Colonic mucosa (tissue), 4 donors: ENCODE data around the gene S1PR5. TPM values are rescaled to one million over a fixed set of nuclear protein-coding genes. Genes with fewer than 3 reads are reported as not detected.
"Not testable (repeated sequence)": the region's sequence is repeated elsewhere in the genome, so short reads cannot be mapped to it uniquely, and the experiment has no call there.

Experiments
- DNase-seq: peaks from one replicate; pipeline ENCODE4 v3.0.0-alpha.2; 2020
- H3K27ac ChIP-seq: fragments of 200-600 bp; one replicate; pipeline ENCODE4 v1.8.0; 2021
- H3K27me3 ChIP-seq: fragments of 200-600 bp; one replicate; pipeline ENCODE4 v1.8.0; 2021
- H3K36me3 ChIP-seq: fragments of 200-600 bp; one replicate; pipeline ENCODE4 v1.8.0; 2021
- H3K4me1 ChIP-seq: fragments of 200-600 bp; one replicate; pipeline ENCODE4 v1.8.0; 2021; ENCODE audit warnings: mild to moderate bottlenecking
- H3K4me3 ChIP-seq: fragments of 200-600 bp; one replicate; pipeline ENCODE4 v1.8.0; 2021
- H3K9ac ChIP-seq, 2 donors: one replicate each; pipeline ENCODE4 v1.7.0; 2013; ENCODE audit warnings: control low read depth in 2 of 2, low read depth in 2 of 2, low read length in 2 of 2
- H3K9me3 ChIP-seq: fragments of 200-600 bp; one replicate; pipeline ENCODE4 v1.8.0; 2021
- intact Hi-C: fragments of 100-400 bp; cut with DNase I; formaldehyde crosslinking; loops from one replicate; pipeline ENCODE4 v1.14.1; 2022
- total RNA-seq, 2 donors: library from RNA; stranded (reverse); fragmentation: NEBNext Ultra II Directional in 1 of 2; extraction: Animal tissue kit (Norgen Biotek cat#: 25700) in 1 of 2; gene quantifications; one replicate each; pipeline ENCODE4 v1.2.1, GENCODE V29; 2021
- TF ChIP-seq, protein P1 (sequence below): fragments of 200-600 bp; IDR thresholded peaks from one replicate; pipeline ENCODE4 v1.8.0; 2022; ENCODE audit warnings: antibody characterized with exemption, mild to moderate bottlenecking
- donor health status: healthy.
- donor health status: DM: no; HTN: no; CAD: no.
- donor health status: DM: no; HTN: no; CAD: no.

Gene S1PR5
- total RNA-seq, 2 donors from 2014 or later = not detected

DNA sequence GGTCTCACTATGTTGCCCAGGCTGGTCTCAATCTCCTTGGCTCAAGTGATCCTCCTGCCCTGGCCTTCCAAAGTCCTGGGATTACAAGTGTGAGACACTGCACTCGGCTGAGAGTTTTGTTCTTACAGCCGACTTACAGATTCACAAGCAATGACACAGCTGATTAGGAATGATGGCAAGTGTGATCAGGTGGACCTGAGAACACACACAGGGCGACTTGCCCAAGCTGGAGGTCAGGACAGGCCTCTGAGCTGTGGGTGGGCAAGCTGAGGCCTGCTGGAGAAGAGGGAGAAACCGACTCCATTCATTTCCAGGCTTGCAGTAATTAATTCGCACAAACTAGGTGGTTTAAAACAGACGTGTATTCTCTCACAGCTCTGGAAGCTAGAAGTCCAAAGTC is 18.4 kb upstream of the S1PR5 start:
- no peak for DNase-seq
- H3K4me1 ChIP-seq = no peaks in the 10 kb centered on the region
- no peaks in the 10 kb centered on the region for H3K36me3 ChIP-seq
- intact Hi-C loops = no loop called here
- no peak overlapping the region for H3K27ac ChIP-seq
- H3K27me3 ChIP-seq = no peaks in the 10 kb centered on the region
- no peak overlapping the region for H3K4me3 ChIP-seq
- no peak overlapping the region for H3K9ac ChIP-seq
- no peaks in the 10 kb centered on the region for H3K9me3 ChIP-seq
- TF ChIP-seq, protein P1, sequence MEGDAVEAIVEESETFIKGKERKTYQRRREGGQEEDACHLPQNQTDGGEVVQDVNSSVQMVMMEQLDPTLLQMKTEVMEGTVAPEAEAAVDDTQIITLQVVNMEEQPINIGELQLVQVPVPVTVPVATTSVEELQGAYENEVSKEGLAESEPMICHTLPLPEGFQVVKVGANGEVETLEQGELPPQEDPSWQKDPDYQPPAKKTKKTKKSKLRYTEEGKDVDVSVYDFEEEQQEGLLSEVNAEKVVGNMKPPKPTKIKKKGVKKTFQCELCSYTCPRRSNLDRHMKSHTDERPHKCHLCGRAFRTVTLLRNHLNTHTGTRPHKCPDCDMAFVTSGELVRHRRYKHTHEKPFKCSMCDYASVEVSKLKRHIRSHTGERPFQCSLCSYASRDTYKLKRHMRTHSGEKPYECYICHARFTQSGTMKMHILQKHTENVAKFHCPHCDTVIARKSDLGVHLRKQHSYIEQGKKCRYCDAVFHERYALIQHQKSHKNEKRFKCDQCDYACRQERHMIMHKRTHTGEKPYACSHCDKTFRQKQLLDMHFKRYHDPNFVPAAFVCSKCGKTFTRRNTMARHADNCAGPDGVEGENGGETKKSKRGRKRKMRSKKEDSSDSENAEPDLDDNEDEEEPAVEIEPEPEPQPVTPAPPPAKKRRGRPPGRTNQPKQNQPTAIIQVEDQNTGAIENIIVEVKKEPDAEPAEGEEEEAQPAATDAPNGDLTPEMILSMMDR = no peak

DNA sequence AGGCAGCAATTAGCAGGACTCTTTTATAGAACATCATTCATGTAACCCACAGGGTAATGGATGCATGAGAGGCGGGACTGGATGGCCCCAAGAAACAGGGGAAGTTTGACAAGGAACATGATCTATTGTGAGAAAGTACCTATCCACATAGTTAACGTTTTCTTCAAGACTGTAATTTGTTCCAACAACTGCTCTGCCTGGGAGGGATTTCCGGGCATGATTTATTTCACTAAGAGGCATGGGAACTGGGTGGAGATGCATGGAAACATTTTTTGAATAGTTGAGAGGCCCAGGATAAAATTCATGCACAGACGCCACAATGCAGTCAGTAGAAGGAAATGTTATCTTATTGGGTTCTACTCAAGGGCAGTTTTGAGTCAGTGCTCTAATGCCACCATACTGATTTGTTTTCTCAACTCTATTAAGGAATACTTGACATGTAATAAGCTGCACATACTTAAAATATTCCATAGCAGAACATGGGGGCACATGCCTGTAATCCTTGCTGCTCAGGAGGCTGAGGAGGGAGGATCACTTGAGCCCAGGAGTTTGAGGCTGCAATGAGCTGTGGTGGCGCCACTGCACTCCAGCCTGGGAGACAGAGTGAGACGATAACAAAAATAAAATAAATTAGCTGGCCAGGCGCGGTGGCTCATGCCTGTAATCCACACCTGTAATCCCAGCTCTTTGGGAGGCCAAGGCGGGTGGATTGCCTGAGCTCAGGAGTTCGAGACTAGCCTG is 16.6 kb upstream of the S1PR5 start:
- Histone ChIP-seq H3K4me1 (no peaks in the 10 kb centered on the region), H3K36me3 (no peaks in the 10 kb centered on the region), H3K9ac (no peak overlapping the region), H3K9me3 (no peaks in the 10 kb centered on the region), H3K27ac (no peak overlapping the region), H3K27me3 (no peaks in the 10 kb centered on the region), H3K4me3 (no peak overlapping the region)
- intact Hi-C loops = no loop called here
- no peak for DNase-seq
- TF ChIP-seq, protein P1 = no peak

DNA sequence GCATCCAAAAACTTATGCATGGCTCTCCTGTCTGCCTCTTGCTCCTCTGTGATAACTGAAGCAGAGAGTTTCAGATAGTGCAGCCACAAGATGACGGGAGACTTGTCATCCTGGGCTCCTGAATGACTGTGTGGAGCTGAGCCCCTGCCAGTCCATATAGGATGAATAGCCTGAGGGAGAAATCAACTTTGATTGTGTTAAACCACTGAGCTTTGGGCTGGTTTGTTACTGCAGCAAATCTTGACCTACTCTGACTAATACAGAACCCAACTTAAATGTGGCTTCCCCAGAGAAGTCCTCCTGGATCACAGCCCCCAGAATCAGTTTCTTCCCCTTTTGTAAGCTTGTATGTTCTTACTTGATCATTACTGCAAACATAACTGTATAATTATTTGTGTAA is 15.2 kb upstream of the S1PR5 start:
- TF ChIP-seq, protein P1 = no peak
- Histone ChIP-seq H3K36me3 (no peaks in the 10 kb centered on the region), H3K27me3 (no peaks in the 10 kb centered on the region), H3K4me3 (no peak overlapping the region), H3K9me3 (no peaks in the 10 kb centered on the region), H3K27ac (no peak overlapping the region), H3K9ac (no peak overlapping the region), H3K4me1 (no peaks in the 10 kb centered on the region)
- intact Hi-C loops = no loop called here
- no peak for DNase-seq

DNA sequence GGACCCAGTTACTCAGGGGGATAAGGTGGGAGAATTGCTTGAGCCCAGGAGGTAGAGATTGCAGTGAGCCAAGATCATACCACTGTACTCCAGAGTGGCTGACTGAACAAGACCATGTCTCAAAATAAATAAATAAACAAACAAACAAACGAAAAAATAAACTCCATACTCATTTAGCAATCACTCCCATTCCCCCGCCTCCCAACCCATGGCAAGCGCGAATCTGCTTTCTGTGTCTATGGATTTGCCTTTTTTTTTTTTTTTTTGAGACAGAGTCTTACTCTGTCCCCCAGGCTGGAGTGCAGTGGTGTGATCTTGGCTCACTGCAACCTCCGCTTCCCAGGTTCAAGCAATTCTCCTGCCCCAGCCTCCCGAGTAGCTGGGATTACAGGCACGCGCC is 9.6 kb upstream of the S1PR5 start:
- H3K36me3 ChIP-seq, intact Hi-C loops, H3K9me3 ChIP-seq, H3K27me3 ChIP-seq, DNase-seq, H3K9ac ChIP-seq, H3K27ac ChIP-seq, H3K4me3 ChIP-seq, H3K4me1 ChIP-seq: not testable (repeated sequence)

DNA sequence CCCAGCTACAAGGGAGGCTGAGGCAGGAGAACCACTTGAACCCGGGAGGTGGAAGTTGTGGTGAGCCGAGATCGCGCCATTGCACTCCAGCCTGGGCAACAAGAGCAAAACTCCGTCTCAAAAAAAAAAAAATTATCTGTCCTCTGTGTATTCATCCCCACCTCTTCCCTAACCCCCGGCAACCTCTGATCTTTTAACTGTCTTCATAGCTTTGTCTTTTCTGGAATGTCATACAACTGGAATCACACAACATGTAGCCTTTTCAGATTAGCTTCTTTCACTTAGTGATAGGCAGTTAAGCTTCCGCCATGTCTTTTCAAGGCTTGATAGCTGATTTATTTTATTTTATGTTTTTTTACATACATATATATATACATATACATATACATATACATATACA is 8.4 kb upstream of the S1PR5 start:
- Histone ChIP-seq H3K27ac (no peak overlapping the region), H3K4me1 (no peaks in the 10 kb centered on the region), H3K4me3 (no peak overlapping the region), H3K27me3 (no peaks in the 10 kb centered on the region), H3K9me3 (no peaks in the 10 kb centered on the region), H3K36me3 (no peaks in the 10 kb centered on the region), H3K9ac (no peak overlapping the region)
- TF ChIP-seq, protein P1 = no peak
- DNase-seq = no peak
- intact Hi-C loops = no loop called here

DNA sequence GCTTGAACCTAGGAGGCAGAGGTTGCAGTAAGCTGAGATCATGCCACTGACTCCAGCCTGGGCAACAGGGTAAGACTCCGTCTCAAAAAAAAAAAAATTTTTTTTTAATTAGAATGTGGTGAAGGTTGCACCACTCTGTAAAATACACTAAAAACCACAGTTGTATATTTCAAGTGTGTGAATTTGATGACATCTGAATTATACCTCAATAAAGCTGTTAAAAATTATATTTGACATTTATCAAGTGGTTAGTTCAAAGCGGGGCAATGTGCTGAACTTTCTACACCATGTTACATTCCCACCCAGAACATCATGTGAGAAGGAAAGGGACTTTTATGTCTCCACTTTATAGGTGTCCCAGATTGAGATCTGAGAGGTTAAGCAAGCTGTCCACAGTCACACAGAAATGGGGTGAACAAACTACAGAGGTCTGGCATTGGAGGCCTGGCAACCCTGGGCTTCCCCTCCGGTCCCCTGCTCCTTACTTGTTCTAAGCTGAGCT is 5.9 kb upstream of the S1PR5 start:
- TF ChIP-seq, protein P1 = no peak
- Histone ChIP-seq H3K36me3 (no peaks in the 10 kb centered on the region), H3K4me3 (no peak overlapping the region), H3K27ac (no peak overlapping the region), H3K4me1 (no peaks in the 10 kb centered on the region), H3K9ac (no peak overlapping the region), H3K9me3 (no peaks in the 10 kb centered on the region), H3K27me3 (peaks cover 21% of the 10 kb centered on the region)
- intact Hi-C loops = no loop called here
- DNase-seq = no peak
